Prostate gland (tissue), 2 donors: Measurements from ENCODE around the gene APLNR. TPM values are rescaled to one million over a fixed set of nuclear protein-coding genes. Genes with fewer than 3 reads are reported as not detected.

Source experiments
- DNase-seq: peaks from one replicate; pipeline ENCODE4 v3.0.0-alpha.2; 2019; ENCODE audit warnings: low spot score
- H3K27ac ChIP-seq, 2 donors: fragments of 200-600 bp; sonication (generic); 2 replicates each; pipeline ENCODE4 v1.5.1; 2017 to 2019
- H3K27me3 ChIP-seq: fragments of 200-600 bp; sonication (generic); replicated peaks from 2 replicates; pipeline ENCODE4 v1.5.1; 2019; ENCODE audit not compliant: insufficient read depth
- H3K36me3 ChIP-seq, 2 donors: fragments of 200-600 bp; sonication (generic); 1 replicate in 1 of 2; 2 replicates in 1 of 2; pipeline versions ENCODE4 v1.5.1 to v1.8.1; 2017 to 2019
- H3K4me1 ChIP-seq: fragments of 200-600 bp; sonication (generic); replicated peaks from 2 replicates; pipeline ENCODE4 v1.5.1; 2019
- H3K4me3 ChIP-seq, 2 donors: fragments of 200-600 bp; sonication (generic); 2 replicates each; pipeline ENCODE4 v1.5.1; 2017 to 2019
- H3K9me3 ChIP-seq: fragments of 200-600 bp; sonication (generic); 2 replicates; pipeline ENCODE4 v1.5.1; 2017
- CTCF ChIP-seq, 4 experiments: fragments of 200-600 bp in 2 of 4; fragments of 450-650 bp in 2 of 4; sonication (generic) in 2 of 4; IDR thresholded peaks; 1 replicate in 3 of 4; 2 replicates in 1 of 4; pipeline ENCODE4 v1.5.1; 2016 to 2019; ENCODE audit warnings: antibody characterized with exemption in 4 of 4, mild to moderate bottlenecking in 2 of 4, moderate library complexity in 2 of 4
- POLR2A ChIP-seq: fragments of 450-650 bp; IDR thresholded peaks from one replicate; pipeline ENCODE4 v1.6.1; 2016; ENCODE audit warnings: antibody characterized with exemption, mild to moderate bottlenecking
- POLR2AphosphoS5 ChIP-seq: sonication (generic); formaldehyde crosslinking; IDR thresholded peaks from one replicate; pipeline ENCODE4 v1.6.1; 2017; ENCODE audit warnings: antibody characterized with exemption
- WGBS: methylation state at CpG from one replicate; pipeline ENCODE4 v1.1.5; 2018; 5-methylcytosine and 5-hydroxymethylcytosine counted together
- intact Hi-C: fragments of 100-400 bp; cut with DNase I; formaldehyde crosslinking; loops from one replicate; pipeline ENCODE4 v1.14.2; 2022
- total RNA-seq, 2 donors: library from RNA; depleted of rRNA; stranded (reverse); fragments of >200 nt; gene quantifications; one replicate each; pipeline ENCODE4 v1.1.0, GENCODE V29; 2016

APLNR gene
- total RNA-seq, 2 donors from 2014 or later, result 1.7 TPM; not detected in 1

DNA sequence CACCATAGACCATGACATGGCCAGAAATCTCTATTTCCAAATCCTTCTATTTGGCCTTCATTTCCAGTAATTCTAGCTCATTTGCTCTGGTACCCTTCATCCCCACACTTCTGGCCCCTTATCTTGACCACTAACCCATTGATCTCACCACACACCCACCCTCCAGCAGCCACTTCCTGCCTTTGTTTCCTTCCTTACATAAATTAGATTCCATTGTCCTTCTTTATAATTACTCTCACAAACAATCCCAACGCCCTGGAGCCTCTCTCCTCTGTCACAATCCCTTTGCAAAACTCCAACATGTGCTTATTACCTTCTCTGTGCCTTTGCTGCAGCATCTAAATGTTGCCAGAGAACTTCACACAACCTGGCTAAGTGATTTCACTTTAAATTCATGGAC, 14.8 kb downstream of the APLNR start:
- H3K4me3 ChIP-seq, result no peak overlapping the region
- H3K27me3 ChIP-seq, result no peaks in the 10 kb centered on the region
- H3K9me3 ChIP-seq, result no peaks in the 10 kb centered on the region
- H3K4me1 ChIP-seq, result no peaks in the 10 kb centered on the region
- DNase-seq, result no peak
- no peak overlapping the region for H3K27ac ChIP-seq
- H3K36me3 ChIP-seq, result no peaks in the 10 kb centered on the region
- TF ChIP-seq CTCF (IDR thresholded peaks at IDR 0.05), result no peak
- TF ChIP-seq POLR2AphosphoS5, result no peak
- no peak for TF ChIP-seq POLR2A
- intact Hi-C loops, result no loop called here
- WGBS, result 17% methylated on average over 1 of the region's 1 CpG

- H3K36me3 ChIP-seq, result no peaks in the 10 kb centered on the region
- 48% methylated on average over 6 of the region's 6 CpGs for WGBS
Observed at GRCh38 chr11:57219021-57219627, 17.9 kb downstream of the APLNR start.

DNA sequence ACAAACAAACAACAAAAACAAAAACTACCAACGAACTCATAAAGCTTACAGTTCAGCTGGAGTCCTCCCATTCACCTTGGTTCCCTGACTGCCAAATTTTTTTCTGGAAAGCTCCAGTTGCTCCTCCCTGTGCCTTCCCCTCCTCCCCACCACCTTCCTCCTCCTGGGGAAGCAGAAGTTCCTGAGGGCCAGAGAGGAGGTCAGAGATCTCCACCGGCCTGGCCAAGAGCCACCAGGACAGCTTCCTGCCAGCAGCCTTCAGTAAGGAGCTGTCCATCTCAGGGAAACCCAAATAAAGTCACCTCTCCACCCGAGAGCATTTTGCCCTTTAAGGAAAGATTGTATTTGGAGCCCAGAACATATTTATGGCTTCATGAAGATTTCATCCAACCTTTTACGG, 20.0 kb downstream of the APLNR start:
- no peak overlapping the region for H3K27ac ChIP-seq
- H3K4me1 ChIP-seq, result no peaks in the 10 kb centered on the region
- H3K36me3 ChIP-seq, result no peaks in the 10 kb centered on the region
- H3K4me3 ChIP-seq, result no peak overlapping the region
- H3K9me3 ChIP-seq, result no peaks in the 10 kb centered on the region
- intact Hi-C loops, result no loop called here
- no peak for DNase-seq
- TF ChIP-seq POLR2AphosphoS5 (no peak), POLR2A (no peak), CTCF (IDR thresholded peaks at IDR 0.05) (no peak)
- 37% methylated on average over 4 of the region's 4 CpGs for WGBS
- no peaks in the 10 kb centered on the region for H3K27me3 ChIP-seq

More at GRCh38 chr11:57219021-57219627, 17.9 kb downstream of the APLNR start:
- Histone ChIP-seq H3K27me3 (no peaks in the 10 kb centered on the region), H3K4me3 (no peak overlapping the region), H3K4me1 (no peaks in the 10 kb centered on the region), H3K9me3 (no peaks in the 10 kb centered on the region), H3K27ac (no peak overlapping the region)
- intact Hi-C loops, result no loop called here
- DNase-seq, result no peak
- TF ChIP-seq POLR2A (no peak), POLR2AphosphoS5 (no peak)

GRCh38 chr11:57216463-57216862, 20.6 kb downstream of the APLNR start:
- TF ChIP-seq POLR2AphosphoS5 (no peak), CTCF (IDR thresholded peaks at IDR 0.05) (no peak)
- Histone ChIP-seq H3K4me3 (no peak overlapping the region), H3K36me3 (no peaks in the 10 kb centered on the region), H3K9me3 (no peaks in the 10 kb centered on the region), H3K4me1 (no peaks in the 10 kb centered on the region), H3K27ac (no peak overlapping the region), H3K27me3 (no peaks in the 10 kb centered on the region)
- 76% methylated on average over 4 of the region's 4 CpGs for WGBS
- no peak for DNase-seq
- intact Hi-C loops, result no loop called here

DNA sequence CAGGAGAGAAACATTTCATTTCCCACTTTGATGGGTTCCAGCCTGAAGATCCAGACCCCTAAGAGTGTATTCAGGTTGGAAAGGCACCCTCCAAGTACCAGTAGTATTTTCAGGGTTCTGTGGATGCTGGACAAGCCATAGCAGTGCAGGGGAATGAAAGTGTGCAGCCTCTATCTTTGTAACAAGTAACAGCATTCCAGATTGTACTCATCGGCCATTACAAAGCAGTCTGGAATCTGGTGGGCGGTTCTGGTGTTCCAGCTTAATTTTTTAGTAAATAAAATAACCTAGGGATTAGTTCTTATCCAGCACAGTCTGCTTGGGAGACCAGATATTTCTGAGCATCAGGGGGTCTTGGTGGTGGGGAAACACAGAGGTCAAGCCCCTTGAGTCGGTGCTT, 22.6 kb downstream of the APLNR start:
- no peak for TF ChIP-seq CTCF (IDR thresholded peaks at IDR 0.05)
- H3K27me3 ChIP-seq, result no peaks in the 10 kb centered on the region
- no peaks in the 10 kb centered on the region for H3K36me3 ChIP-seq
- H3K9me3 ChIP-seq, result no peaks in the 10 kb centered on the region
- whole genome bisulfite sequencing, result 52% methylated on average over 3 of the region's 3 CpGs
- H3K4me1 ChIP-seq, result no peaks in the 10 kb centered on the region
- no peak overlapping the region for H3K4me3 ChIP-seq
- H3K27ac ChIP-seq, result no peak overlapping the region
- DNase-seq, result no peak
- intact Hi-C loops, result no loop called here
